Panc1 (cell line): ENCODE measurements around the gene GGT6.
"Not testable (repeated sequence)": the region's sequence is repeated elsewhere in the genome, so short reads cannot be mapped to it uniquely, and the experiment has no call there.

ENCODE experiments used
- CTCF ChIP-seq: fragments of 450-650 bp; IDR thresholded peaks from 2 replicates; pipeline ENCODE4 v1.5.1; 2017; ENCODE audit warnings: mild to moderate bottlenecking
- POLR2AphosphoS5 ChIP-seq: IDR thresholded peaks from 2 replicates; pipeline ENCODE4 v1.6.1; 2012; ENCODE audit warnings: mild to moderate bottlenecking, low read depth, low read length, moderate library complexity
- REST ChIP-seq, 2 experiments: IDR thresholded peaks; 2 replicates each; pipeline ENCODE4 v1.6.1; 2011 to 2012; ENCODE audit warnings: low read depth in 2 of 2, control low read depth in 1 of 2, low read length in 1 of 2, mild to moderate bottlenecking in 1 of 2, moderate library complexity in 1 of 2; ENCODE audit not compliant: insufficient read depth in 1 of 2
- TCF7L2 ChIP-seq: IDR thresholded peaks from 2 replicates; pipeline ENCODE4 v1.6.1; 2011; ENCODE audit warnings: mild to moderate bottlenecking, low read depth, low read length, inconsistent platforms

- TF ChIP-seq CTCF; REST (IDR thresholded peaks at IDR 0.05; ENCODE audit: insufficient read depth in 1 of 2, low read depth in 2 of 2, low read length in 1 of 2); POLR2AphosphoS5; TCF7L2: not testable (repeated sequence)
Observed at GRCh38 chr17:4590042-4590441, 29.7 kb upstream of the GGT6 start.
